Aorta (tissue), 5 donors: ENCODE results near the gene MAP2K5. TPM values are rescaled to one million over a fixed set of nuclear protein-coding genes. Genes with fewer than 3 reads are reported as not detected.

Source experiments
- ATAC-seq: fragments of 200-7000 bp; cut with Tn5 transposase; one replicate; pipeline ENCODE4 v1.9.1; 2022; ENCODE audit warnings: moderate library complexity; ENCODE audit not compliant: low FRiP score
- DNase-seq, 2 donors: peaks; one replicate each; pipeline ENCODE4 v3.0.0-alpha.2; 2020
- H3K27ac ChIP-seq, 2 donors: one replicate each; pipeline ENCODE4 v1.5.1; 2013; ENCODE audit warnings: low read length in 2 of 2, mild to moderate bottlenecking in 2 of 2, moderate library complexity in 2 of 2, control low read depth in 1 of 2, inconsistent platforms in 1 of 2, low read depth in 1 of 2
- H3K27me3 ChIP-seq, 2 donors: one replicate each; pipeline ENCODE4 v1.6.1; 2013; ENCODE audit warnings: control low read depth in 1 of 2, low read length in 1 of 2, mild to moderate bottlenecking in 1 of 2, moderate library complexity in 1 of 2; ENCODE audit not compliant: insufficient read depth in 2 of 2, control insufficient read depth in 1 of 2
- H3K36me3 ChIP-seq, 2 donors: one replicate each; pipeline ENCODE4 v1.6.1; 2013; ENCODE audit warnings: control low read depth in 1 of 2, low read length in 1 of 2, mild to moderate bottlenecking in 1 of 2; ENCODE audit not compliant: insufficient read depth in 2 of 2, control insufficient read depth in 1 of 2
- H3K4me1 ChIP-seq, 2 donors: one replicate each; pipeline ENCODE4 v1.6.1; 2013; ENCODE audit warnings: low read length in 2 of 2, control low read depth in 1 of 2, mild to moderate bottlenecking in 1 of 2, moderate library complexity in 1 of 2; ENCODE audit not compliant: insufficient read depth in 2 of 2, control insufficient read depth in 1 of 2
- H3K4me3 ChIP-seq, 2 donors: one replicate each; pipeline ENCODE4 v1.5.1; 2013; ENCODE audit warnings: low read length in 2 of 2, control low read depth in 1 of 2, mild to moderate bottlenecking in 1 of 2
- H3K9me3 ChIP-seq: one replicate; pipeline ENCODE4 v1.6.1; 2013; ENCODE audit warnings: mild to moderate bottlenecking, low read length; ENCODE audit not compliant: control insufficient read depth
- WGBS, 2 donors: extraction: QIAGEN DNeasy Blood & Tissue Kit; methylation state at CpG; one replicate each; pipeline ENCODE4 v1.1.7; 2013; 5-methylcytosine and 5-hydroxymethylcytosine counted together
- intact Hi-C, 2 donors: fragments of 100-400 bp; cut with DNase I; formaldehyde crosslinking; loops; one replicate each; pipeline versions ENCODE4 v1.14.2 to v1.15.0; 2022
- long read RNA-seq, 2 donors: library from polyadenylated mRNA; unstranded; transcript quantifications; one replicate each; pipeline ENCODE4 v2.0.0, GENCODE V29; 2020 to 2021
- polyA plus RNA-seq, 2 donors: library from polyadenylated mRNA; stranded (reverse); fragments of 200-250 nt; gene quantifications; one replicate each; pipeline ENCODE4 v1.2.3, GENCODE V29; 2013
- total RNA-seq, 2 donors: library from RNA; stranded (reverse); fragmentation: NEBNext Ultra II Directional; extraction: Animal tissue kit (Norgen Biotek cat#: 25700); gene quantifications; one replicate each; pipeline ENCODE4 v1.2.1, GENCODE V29; 2021
- donor health status: healthy with polysubstance abuse.
- donor health status: Bipolar disorder and iron deficiency.
- donor health status: DM: no; HTN: no; CAD: no.
- donor health status: DM: no; HTN: no; CAD: no.
- donor health status: DM: yes; HTN: yes; CAD: no.

Gene MAP2K5
- total RNA-seq (10 to 100 TPM; 17.6 to 29.2 TPM), polyA plus RNA-seq (10 to 100 TPM in 1 of 2 donors, 1 to 10 TPM in 1; 7.3 to 16.5 TPM)
- long read RNA-seq, donor 1, transcript MAP2K5-204 (21 exons, 1,689 nt) = minor isoform, 15 of 66 reads
- long read RNA-seq, donor 1, transcript MAP2K5-201 (22 exons, 2,347 nt) = major isoform, 27 of 66 reads
- long read RNA-seq, donor 1, partial matches to known transcripts = 2 of 66 reads
- long read RNA-seq, donor 1, other reads (novel, unspliced or antisense) = 21 of 66 reads
- long read RNA-seq, donor 2, partial matches to known transcripts = 4 of 17 reads
- long read RNA-seq, donor 2, other reads (novel, unspliced or antisense) = 9 of 17 reads

DNA sequence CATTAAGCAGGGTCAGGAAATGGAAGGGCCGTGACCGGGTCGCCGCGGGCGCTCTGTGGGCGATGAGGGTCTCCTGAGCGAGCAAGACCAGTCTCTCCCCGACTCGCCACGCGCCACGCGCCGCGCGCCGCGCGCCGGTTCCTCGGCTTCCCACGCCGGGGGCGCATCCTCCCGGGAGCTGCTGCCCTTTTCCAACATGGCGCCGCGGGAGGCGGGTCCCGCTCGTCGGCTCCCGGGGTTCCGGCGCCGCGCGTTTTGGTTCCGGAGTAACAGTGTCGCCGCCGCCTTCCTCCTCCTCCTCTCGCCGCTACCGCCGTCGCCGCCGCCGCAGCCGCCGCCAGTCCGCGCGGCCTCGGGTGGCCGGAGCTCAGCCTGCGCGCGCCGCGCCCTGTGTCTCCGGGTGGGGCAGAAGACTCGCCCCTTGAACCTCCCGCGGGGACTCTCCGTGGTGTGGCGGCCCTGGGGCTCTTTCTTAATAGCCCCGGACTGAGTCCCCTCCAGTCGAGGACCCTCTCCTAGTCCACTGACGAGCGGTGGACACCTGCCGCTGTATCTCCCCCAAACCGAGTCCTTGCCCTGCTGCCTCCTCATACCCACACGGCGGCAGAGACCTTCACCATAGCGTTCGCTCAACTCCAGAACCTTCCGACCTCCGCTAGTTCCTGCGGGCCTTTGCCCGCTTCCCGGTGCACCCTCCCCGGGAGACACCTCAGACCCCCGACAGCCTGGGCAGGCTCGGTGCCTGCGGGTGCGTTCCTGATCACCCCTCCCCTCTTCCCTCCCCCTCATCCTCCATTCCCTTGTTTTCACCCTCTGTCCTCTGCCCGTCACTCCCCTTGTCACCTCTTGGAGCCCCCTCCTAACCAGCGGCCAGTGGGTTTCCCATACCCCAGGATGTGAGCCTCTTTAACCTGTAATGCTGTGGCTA, at the start of gene MAP2K5:
TSS of gene MAP2K5 (plus strand) at position 284 of the 928 bp plus-strand sequence. CDS start at position 917, 633 bp downstream.
- Histone ChIP-seq H3K4me3 (peak within 1 kb of the TSS; percentile 62 to 99), H3K4me1 (peaks cover 0 to 3% of the 10 kb centered on the region in 2 donors), H3K27ac (peak within 1 kb of the TSS in 1 of 2 donors; percentile 20), H3K27me3 (no peaks in the 10 kb centered on the region), H3K9me3 (no peaks in the 10 kb centered on the region), H3K36me3 (peaks cover 0 to 1% of the 10 kb centered on the region in 2 donors)
- WGBS, 2 donors = 0 to 1% methylated on average over 80 to 91 of the region's 91 CpGs
- DNase-seq = peak; percentile 92 to 97
- ATAC-seq = peak; percentile 93
- intact Hi-C loops = loop anchor here in 1 of 2 donors (10.0 kb wide), 1 partner anchor 292 kb away; no protein-coding TSS in a partner anchor

DNA sequence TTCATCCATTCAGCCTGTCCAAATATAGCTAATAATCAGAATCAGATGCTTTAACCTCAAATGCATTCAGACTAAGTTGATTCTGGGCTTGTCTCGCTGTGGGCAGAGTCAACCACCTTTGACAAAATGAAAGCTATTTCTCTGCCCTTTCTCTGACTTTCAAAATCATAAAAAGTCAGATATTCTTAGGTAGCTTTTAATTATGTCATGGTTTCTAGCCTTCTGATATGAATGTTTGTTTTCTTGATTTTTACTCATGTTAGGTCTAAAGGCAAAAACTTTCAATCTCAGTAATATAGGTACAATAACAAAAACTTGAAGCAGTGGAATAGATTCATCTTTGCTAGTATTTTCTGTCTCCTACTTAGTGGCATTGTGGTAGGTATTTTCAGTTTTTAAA, 46.9 kb upstream of the MAP2K5 start:
- Histone ChIP-seq H3K36me3 (no peaks in the 10 kb centered on the region), H3K27ac (no peak overlapping the region), H3K9me3 (no peaks in the 10 kb centered on the region), H3K4me3 (no peak overlapping the region), H3K4me1 (no peaks in the 10 kb centered on the region), H3K27me3 (no peaks in the 10 kb centered on the region)
- 97% methylated on average over 1 of the region's 1 CpG for WGBS, 2 donors
- DNase-seq (no peak), ATAC-seq (no peak)
- intact Hi-C loops = no loop called here

DNA sequence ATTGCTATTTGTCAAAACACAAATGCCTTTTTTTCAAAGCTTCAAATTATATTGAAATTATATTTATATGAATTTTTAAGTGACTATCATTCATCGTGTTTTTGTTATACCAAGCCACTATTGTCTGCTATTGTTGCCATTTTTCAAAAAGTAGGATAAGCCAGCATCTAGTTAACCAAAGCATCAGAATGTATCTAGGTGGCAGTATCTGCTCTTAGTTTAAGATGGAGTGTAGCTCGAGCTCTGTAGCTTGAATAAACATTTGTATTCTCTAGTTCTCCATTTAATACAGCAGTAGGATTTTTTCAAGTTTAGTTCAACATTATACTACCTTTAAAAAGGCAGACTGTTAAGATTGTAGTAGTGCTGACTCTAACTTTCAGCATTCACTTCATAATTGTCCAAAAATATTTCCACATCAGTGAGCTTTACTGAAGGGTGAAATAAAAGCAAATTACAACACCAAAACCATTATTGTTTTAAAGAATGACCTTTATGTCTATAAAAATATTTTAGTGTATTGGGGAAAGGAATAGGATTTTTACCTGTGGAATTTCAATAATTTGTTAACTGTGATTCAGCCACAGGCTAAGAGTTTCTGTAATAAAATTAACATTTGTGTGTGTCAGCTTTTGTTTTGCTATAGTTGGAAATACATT, 41.2 kb upstream of the MAP2K5 start:
- intact Hi-C loops = no loop called here
- Histone ChIP-seq H3K4me3 (no peak overlapping the region), H3K36me3 (no peaks in the 10 kb centered on the region), H3K27me3 (no peaks in the 10 kb centered on the region), H3K9me3 (no peaks in the 10 kb centered on the region), H3K4me1 (no peaks in the 10 kb centered on the region), H3K27ac (no peak overlapping the region)
- ATAC-seq (no peak), DNase-seq (no peak)
- WGBS, 2 donors = 13 to 20% methylated on average over 2 of the region's 2 CpGs

DNA sequence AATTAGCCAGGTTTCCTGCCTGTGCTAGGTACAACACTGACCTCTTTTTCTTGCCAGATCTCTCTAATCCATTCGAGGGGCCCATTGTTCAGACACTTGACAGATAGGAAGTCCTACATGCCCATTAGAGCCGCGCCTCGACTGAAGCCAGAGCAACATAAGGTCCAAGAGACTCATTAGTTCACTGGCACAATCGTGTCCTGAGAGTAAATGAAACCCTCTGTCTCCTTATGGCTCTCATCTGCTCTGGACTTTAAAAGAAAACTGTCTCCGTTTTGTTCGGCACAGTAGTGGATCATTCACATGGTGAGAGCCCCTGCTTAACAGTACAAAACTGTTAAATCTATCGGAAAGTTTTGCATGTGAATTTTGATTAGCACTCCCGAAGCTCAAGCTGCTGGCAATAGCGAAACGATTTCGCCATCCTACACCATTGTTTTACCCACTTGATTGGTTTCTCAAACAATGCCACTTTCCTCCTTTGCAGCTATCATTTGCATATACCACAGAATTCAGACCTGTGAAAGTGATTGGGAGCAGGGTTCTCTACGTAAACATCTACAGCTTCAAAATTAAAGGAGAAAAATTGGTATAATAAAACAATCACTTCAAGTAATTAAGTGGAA, 40.6 kb upstream of the MAP2K5 start:
- DNase-seq = no peak
- no peak for ATAC-seq
- intact Hi-C loops = no loop called here
- WGBS, 2 donors = 71 to 72% methylated on average over 13 of the region's 13 CpGs
- Histone ChIP-seq H3K4me1 (no peaks in the 10 kb centered on the region), H3K27ac (no peak overlapping the region), H3K36me3 (no peaks in the 10 kb centered on the region), H3K27me3 (no peaks in the 10 kb centered on the region), H3K9me3 (no peaks in the 10 kb centered on the region), H3K4me3 (no peak overlapping the region)

DNA sequence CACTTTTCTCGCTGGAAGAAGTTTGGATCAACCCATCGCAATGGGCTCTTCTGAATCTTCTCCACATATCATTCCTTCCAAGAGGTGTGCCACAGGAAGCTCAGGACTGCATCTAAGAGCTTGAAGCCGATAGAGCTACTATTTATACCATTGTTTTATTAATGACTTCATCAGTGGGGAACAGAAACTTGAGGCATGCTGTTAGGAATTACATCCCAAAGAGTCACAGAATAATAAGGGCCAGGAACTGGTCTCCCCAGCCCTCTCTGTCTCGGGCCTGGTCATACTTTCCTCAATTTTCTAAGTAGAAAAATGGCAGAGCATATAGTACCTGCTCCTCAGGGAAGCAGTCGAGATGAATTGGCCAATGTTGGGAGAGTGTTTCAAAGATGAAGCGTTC, 38.4 kb upstream of the MAP2K5 start:
- no peak for DNase-seq
- peaks cover 0 to 3% of the 10 kb centered on the region in 2 donors for H3K36me3 ChIP-seq
- H3K4me3 ChIP-seq = no peak overlapping the region
- H3K27me3 ChIP-seq = no peaks in the 10 kb centered on the region
- intact Hi-C loops = no loop called here
- H3K27ac ChIP-seq = no peak overlapping the region
- H3K4me1 ChIP-seq = no peaks in the 10 kb centered on the region
- 70 to 73% methylated on average over 6 of the region's 6 CpGs for WGBS, 2 donors
- ATAC-seq = no peak
- no peaks in the 10 kb centered on the region for H3K9me3 ChIP-seq

DNA sequence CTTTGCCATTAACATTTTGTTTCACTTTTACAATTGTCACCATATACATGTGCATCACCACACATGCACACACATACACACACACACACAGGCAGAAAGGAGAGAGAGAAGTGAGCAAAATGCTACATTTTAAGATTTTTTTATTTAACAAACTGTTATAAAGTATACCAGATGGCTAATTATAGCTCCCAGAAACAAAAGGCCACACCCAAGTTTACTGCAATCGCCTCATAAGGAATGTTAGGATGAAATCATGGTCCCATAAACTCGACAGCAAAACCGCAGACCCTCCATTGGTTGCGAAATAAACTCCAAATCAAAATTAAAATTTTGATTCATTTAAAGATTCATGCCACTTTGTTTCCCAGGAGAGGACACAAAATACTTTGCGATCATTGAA, 37.7 kb upstream of the MAP2K5 start:
- DNase-seq (no peak), ATAC-seq (no peak)
- Histone ChIP-seq H3K9me3 (no peaks in the 10 kb centered on the region), H3K4me1 (no peaks in the 10 kb centered on the region), H3K27me3 (no peaks in the 10 kb centered on the region), H3K4me3 (no peak overlapping the region), H3K27ac (no peak overlapping the region), H3K36me3 (peaks cover 0 to 3% of the 10 kb centered on the region in 2 donors)
- WGBS, 2 donors = 94 to 95% methylated on average over 5 of the region's 5 CpGs
- intact Hi-C loops = no loop called here

DNA sequence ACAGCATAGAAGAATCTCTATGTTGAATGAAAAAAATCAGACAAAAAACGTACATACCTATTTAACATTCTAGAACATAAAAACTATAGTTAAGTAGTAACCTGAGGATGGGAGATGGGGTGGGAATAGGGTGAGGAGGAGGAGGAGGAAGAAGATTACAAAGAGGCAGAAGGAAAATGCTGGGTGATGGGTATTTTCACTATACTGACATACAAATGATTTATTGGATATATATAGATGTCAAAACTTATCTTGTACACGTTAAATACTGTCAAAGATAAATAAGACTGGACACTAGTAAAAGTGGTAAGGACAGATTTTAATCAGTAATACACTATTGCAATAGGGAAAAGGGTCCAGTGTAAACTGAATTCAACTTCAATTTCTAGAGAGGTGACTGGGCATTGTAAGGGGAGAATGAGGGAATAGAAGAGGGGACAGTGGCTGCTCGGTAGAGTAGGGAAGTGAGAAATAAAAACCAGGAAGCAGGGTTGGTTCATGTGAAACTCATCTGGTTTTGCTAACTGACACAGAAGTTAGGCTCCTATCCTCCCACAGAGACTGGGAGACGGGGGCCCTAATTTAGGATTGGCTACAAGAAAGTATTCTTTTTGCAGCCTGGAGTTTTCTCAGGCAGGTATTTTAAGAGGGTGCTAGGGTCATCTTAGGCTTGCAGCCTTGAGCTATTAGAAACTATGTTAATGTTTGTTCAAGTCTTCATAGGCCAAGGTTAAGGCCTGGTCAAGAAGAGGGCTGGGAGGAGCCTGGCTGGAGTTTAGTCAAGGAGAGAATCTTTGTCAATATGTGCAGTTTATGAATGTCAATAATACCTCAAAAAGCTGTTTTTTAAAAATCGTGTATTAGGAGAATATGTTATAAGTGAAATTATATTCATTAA, 36.6 kb upstream of the MAP2K5 start:
- Histone ChIP-seq H3K27ac (no peak overlapping the region), H3K36me3 (peaks cover 0 to 3% of the 10 kb centered on the region in 2 donors), H3K4me3 (no peak overlapping the region), H3K9me3 (no peaks in the 10 kb centered on the region), H3K27me3 (no peaks in the 10 kb centered on the region), H3K4me1 (no peaks in the 10 kb centered on the region)
- ATAC-seq (no peak), DNase-seq (no peak)
- WGBS, 2 donors = 77 to 82% methylated on average over 5 of the region's 5 CpGs
- intact Hi-C loops = no loop called here
